NCI-H1092 treated with DMSO at 0.1 percent for 48 hours (cell line): ENCODE data around the gene C1orf116.
A peak's percentile ranks its signal among the peaks of the same experiment; 100 is the strongest.

Source experiments
- DNase-seq: peaks from one replicate; lab custom pipeline; 2025; lab: John Stamatoyannopoulos, UW

The C1orf116 gene

DNA sequence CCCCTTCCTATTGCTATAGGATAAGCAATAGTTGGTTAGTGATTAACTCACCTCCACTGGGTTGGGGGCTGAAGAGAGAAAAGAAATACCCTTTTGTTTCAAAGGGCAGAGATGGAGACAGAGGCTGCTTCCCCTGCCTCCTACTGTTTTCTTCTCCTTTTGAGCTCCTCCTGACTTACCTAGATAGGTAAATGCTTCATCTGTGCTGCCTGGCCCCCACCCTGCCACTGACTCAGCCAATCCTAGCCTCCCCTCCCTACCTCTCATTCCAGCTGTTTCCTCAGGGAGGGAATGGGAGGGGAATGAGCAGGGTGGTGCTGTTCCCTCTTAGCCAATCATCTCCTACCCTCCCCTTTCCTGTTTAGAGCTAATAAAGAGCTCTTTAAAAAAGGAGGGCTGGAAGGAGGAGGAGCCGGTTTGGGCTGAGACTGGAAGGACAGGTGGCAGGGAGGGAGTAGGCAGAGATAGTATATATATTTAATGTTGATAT, at the start of gene C1orf116:
Gene C1orf116, minus strand, starts transcription at position 229 of the 490 bp plus-strand sequence. CDS start 5,158 bp downstream, outside the sequence.
- no peak for DNase-seq

DNA sequence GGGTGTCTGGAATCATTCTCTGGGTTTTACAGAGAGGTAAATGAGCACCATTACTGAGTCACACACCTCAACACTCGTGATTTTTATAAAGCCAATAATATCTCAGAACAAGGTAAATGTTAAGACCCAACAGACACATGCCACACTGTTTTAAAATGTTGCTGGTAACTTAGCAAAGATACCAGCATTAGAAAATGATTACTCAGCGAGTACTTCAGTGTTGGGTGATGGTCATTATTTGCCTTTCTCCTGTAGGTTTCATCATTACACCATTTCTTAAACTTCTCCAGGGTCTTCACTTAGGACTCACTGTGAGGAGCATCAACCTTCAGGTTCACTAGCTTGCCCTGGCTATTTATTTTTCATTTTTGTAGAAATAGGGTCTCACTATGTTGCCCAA, 49.2 kb upstream of the C1orf116 start:
- DNase-seq, result no peak

DNA sequence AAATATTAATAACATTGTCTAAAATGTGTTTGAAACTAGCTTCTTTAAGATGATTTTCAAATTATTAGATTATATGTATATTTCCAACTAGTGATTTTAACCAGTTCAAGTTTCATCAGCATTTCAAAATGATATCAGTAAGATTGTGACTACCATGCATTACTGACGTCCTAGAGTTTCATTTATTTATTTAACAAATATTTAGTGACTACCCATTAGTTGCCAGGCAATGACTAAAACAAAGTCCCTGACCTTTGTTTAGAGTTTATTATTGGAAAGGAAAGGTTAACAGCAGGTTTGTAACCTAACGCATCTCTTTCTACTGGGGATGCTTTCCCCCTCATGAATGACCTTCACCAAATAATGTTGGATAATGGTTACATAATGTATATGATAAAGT, 48.5 kb upstream of the C1orf116 start:
- DNase-seq, result no peak

DNA sequence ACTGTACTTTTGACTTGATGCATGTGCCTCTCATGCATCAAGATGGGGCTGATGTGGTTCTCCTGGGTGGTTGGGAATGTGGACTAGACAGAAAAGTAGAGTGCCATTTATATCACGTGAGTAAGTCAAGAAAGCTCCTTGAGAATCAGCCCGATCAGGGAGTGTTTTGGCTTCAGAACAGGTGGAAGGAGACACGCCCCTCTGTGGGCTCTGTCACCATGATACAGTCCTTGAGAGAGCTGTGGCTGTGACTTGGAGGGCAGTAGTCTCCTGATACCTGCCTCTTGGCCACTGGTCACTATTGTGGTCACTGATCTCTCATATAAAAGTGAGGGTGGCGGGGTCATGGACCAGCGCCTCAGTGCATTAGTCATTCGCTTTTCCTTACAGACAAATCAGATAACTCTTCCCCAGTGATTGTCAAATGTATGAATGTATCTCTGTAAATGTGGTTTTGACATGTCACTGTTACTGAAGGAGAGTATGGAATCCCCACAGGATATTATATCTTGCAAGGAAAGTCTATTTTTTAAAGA, 47.2 kb upstream of the C1orf116 start:
- no peak for DNase-seq

DNA sequence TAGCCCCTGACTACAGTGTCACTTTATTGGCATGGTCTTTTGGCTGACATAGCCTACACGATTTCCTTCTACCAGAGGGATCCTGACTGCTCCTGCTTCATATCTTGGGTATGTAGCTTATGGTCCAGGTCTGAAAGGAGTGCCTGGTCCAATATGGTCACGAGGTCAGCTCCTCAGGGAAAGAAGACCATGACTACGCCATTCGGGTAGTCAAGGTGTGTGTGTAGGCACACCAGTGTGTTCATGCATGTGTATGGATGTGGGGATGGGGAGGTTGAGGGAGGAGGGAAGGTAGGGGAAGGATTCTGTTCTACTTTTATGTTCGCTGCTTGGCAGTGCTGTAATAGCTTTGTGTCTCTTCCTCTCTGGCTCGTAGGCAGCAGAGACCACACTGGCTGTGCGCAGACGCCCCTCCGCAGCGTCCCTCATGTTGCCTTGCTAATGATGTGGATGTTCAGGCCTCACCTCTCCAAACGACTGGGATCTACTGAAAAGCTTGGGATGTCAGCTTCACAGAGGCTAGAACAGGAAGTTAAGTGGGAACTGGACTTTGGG, 46.1 kb upstream of the C1orf116 start:
- no peak for DNase-seq

DNA sequence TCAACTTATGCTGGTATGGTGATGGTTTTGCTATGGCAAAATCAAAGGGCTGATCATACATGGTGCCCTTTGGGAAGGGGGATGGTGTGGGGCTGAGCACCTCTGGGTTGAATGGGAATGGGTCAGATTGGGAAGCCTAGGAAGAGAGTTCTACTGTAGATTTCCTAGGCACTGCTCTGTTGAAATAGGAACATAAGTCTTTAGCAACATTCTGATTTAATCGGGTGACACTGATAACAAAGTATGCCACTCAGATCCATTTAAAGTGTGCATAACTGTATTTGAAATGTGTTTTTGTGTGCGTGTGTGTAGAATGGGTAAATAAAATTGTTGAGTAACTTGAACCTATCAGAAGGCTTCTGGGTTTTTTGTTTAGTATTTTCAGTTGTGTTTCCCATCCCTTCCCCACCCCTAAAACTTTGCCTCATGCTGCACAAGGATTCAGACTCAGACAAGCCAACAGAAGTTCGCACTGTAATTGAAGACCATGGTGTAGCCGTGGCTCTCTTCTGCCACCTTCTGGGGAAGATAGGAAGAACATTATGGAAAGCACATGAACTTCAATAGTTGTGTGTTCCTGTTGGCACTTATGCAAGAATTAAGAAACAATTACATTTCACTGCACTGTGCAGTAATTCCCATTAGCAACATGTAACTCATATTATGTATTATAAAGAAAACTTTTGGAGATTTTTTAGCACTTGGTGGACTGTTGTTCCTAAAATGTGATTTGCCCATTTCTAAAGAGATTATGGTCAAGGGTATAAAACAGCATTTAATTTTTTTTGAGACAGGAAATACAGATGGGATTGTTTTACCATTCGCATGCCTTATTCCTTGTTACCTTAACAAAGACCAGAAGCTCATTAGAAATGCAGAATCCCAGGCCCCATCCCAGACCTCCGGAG, 45.2 kb upstream of the C1orf116 start:
- DNase-seq, result peak; percentile 77

DNA sequence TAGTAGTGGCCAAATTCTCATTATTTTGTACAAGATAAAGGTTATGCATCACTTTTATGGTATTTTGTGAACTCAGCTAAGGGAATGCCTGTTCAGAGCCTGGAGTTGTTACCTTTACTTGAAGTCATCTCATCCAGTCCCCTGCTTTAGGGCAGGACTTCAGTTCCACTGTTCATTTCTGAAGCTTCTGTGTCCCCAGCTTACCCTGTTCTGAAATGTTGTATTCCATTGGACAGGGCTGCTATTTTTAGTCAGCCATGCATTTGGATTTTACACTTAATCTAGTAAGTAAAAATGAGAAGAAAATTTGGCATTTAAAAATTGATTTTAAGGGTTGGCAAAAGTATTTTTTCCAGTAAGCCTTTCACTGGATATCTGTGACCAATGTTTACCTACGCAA, 44.5 kb upstream of the C1orf116 start:
- DNase-seq, result no peak

DNA sequence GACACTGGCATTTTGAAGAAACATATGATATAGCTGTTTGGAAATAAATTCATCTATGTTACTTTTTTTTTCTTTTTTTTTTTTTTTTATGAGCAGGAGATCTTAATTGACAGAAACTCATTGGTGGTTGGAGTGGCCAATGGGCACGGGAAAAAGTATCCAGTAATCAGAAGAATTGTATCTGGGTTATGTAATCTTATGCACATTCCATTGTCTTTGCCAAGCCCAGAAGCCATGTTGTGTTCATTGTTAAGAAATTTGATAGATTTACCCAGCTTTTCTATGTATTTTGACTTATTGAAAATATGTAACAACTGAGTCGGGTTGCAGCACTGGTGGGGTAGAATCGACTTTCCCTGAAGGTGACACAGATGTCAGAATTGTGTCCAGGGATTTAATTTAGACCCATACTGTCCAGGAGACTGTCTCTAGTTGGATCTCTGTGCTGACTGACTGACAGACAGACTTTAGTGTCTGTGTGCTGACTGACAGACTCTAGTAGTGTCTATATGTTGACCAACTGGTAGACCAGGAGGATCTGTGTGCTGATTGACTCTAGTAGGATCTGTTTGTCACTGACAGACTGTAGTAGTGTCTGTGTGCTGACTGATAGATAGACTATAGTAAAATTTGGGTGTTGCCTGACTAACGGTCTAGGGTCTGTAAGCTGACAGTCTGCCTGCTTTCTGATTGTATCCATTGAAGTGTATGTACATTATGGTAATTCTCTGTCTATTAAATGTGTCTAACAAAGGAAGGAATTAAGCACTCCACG, 43.8 kb upstream of the C1orf116 start:
- DNase-seq, result no peak

DNA sequence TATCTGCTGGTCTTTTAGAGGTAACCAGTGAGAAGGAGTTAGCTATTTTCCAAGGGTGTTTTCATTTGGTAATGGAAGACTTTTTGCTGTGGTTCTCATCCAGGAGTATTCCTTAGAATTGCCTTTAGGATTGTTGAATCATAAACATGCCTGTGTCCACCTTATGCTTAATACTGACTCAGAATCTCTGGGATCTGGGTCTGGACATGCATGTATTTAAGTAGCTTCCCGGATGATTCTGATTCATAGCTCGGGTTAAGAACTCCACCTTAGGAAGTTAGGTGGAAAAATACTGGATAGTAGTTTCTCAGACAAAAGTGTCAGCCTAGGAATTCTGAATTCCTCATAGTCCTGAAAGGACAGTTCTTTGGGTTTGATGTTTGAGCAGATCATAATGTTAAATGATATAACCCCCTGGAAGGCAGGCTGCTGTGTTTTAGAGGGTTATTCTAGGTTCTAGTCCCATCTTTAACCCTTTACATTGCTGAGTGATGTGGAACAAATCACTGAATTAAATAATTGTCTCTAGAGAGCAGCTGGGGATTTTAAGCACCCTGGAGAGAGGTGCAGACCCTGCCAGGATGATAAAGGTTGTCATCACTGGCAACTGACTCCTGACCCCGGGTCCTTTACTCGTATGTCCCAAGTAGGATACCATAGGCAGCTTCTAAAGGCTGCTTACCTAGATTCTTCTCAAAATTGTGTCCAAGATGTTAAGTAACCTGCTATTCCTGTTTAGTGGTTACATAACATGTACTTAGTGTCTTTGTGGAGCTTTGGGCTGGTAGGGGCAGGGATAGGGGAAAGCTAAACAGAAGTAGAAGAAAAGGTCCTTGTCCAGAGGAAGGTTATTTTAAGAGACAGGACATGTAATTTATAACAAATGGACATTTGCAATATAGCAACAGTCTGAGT, 41.6 kb upstream of the C1orf116 start:
- DNase-seq, result no peak

DNA sequence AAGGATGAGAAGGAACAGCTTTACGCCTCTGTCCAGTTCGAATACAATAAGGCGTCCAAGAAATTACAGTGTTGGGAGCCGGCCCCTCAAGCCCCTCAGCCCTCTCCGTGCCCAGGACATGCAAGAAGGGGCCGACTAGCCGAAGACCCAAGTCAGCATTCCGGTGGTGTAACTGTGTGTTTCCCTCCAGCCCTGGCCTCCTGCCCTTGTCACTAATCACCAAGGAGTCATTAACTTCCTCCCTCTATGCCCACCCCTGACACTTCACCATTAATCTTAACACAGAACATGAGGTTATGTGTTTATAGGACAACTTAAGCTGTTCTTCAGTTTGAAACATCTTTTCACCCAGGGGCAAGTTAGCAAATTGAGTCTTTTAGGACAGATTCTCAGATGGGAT, 39.7 kb upstream of the C1orf116 start:
- DNase-seq, result no peak

DNA sequence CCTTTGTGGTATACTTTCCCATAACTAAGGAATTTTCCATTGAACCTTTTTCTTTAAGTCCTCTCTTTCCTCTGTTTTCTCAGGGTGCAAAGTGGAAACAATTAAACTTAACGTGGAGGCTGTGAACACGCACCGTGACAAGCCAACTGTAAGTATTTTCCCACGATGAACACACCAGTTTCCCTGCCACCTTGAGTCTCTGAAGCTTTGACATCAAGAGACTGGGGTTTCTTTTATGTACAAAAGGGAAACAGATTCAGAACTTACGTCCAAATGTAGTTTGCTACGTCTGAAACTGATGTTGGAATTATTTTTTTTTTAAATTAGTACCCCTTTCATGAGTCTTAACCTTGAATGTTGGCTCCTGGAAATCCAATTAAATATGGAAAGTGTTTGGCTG, 38.9 kb upstream of the C1orf116 start:
- no peak for DNase-seq

DNA sequence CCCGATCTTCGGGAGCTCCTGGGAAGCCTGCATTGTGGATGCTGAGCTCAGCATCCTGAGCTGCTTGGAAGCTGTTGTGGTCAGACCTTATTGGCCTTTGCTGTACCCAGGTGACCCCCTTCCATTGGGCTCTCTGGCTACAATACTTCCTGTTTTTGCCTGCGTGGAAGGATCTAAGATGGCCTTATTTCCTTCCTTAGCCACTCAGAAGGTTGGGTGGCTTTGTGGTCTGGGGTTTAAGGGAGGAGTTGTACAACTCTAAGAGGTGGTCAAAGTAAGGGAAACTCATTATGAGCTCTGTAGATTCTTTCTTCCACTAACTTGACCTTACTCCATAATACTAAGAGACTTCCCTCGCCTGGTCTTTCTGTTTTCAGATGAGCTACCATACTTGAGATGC, 38.3 kb upstream of the C1orf116 start:
- no peak for DNase-seq

DNA sequence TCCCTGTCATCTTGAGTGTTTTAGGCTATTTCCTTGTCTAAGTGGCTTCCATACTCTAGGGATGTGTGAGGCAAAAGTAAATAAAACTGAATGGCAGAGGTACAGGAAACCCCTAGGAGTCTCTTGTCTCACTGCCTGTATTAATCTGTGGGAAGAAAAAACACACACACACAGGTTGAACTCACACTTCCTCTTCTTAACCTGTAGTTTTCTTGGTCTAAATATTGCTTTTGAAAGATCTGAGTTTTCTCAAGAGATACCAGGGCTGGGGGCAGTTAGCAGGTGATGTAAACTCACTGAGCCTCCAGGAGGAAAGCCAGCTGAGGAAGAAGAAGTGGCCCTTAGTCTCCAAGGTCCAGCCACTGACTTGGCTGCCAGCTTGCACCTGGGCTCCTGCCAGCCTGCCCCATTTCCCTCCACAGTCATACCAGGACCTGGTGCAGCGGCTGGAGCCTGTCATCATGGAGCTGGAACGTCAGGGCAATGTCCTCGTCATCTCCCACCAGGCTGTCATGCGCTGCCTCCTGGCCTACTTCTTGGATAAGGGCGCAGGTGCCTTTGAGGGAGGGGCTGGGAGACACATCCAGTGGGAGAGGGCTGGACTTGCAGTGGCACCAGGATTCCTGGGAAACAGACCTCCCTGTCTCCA, 37.4 kb upstream of the C1orf116 start:
- no peak for DNase-seq

DNA sequence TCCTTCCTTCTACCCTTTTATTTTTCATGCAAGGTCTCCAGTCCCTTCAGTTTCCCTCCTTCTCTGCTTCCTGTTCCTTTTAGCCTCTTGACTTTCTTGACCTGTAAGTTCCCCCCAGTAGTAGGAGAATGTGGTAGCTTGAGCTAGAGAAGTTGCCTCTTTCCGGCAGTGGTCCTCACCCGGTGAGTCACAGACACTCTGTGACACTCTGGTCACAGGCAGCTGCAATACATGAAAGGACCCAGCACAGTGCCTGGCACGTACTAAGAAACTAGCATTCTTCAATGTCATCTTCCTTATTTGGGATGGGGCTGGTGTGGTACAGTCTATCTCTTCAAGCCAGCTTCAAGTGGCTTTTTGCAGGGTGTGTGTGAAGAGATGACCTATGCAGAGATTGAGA, 36.5 kb upstream of the C1orf116 start:
- DNase-seq, result no peak

DNA sequence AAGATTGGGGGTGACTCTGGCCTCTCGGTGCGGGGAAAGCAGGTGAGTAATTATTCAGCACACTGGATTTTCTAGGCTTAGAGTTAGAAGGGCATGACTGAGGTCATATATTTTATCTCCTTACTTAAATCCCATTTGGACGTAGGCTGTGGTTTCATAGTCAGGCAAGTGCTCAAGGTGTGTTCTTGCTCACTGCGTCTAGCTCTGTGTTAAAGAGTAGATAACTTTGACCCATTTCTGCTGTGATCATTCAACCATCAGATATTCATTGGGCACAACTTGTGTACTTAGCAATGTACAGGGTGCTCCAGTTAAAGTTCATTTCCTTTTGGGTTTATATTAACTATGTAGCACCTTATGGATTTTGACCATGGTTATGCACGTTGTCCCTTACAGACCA, 35.1 kb upstream of the C1orf116 start:
- no peak for DNase-seq

DNA sequence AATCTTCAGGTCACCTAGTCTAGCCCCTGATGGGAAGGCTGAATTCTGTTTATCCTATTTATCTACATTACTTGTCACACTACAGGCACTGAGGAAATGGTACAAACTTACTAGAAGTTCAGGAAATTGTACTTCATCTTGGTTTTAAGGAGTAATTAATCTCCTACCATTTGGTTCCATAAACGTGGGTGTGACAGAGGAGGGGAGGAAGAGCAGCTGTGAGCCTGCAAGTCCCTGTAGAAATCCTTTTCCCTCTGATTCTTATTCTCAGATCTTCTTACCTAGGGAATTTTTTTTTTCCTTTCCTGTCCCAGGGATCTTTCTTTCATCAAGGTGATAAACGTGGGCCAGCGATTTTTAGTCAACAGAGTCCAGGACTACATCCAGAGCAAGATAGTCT, 34.6 kb upstream of the C1orf116 start:
- DNase-seq, result no peak

DNA sequence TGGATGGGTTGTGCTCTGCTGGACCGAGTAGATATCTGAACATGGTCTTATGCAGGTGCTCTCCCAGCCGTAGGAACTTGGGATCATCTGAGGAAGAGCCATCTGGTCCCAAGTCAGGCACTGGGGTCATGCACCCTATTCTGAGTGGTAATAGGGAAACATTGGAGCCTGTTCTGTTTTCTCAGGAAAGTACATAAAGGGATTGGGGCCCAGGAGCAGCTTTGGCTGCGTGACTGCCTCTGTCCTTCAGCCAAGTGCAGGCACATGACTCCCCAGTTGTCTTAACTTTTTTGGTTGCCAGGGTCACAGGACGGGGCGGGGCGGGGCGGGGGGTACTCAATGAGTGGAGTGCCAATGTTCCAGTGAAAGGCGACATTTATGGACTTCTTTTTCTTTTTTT, 32.0 kb upstream of the C1orf116 start:
- no peak for DNase-seq

DNA sequence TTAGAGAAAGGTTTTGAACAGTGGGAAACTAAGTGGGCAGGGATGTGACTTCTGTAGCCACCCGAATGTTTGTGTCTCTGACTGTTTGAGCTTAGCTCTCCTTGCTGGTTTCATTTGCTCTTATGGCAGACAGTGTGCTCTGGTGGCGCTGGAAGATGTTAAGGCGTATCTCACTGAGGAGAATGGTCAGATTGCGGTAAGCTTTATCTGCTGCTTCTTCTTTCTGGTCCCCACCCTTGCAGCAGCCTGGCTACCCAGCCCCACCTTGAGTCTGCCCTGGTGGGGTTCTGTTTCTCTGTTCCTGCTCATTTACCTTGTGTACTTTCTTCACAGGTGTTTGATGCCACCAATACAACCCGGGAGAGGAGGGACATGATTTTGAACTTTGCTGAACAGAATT, 30.5 kb upstream of the C1orf116 start:
- no peak for DNase-seq

DNA sequence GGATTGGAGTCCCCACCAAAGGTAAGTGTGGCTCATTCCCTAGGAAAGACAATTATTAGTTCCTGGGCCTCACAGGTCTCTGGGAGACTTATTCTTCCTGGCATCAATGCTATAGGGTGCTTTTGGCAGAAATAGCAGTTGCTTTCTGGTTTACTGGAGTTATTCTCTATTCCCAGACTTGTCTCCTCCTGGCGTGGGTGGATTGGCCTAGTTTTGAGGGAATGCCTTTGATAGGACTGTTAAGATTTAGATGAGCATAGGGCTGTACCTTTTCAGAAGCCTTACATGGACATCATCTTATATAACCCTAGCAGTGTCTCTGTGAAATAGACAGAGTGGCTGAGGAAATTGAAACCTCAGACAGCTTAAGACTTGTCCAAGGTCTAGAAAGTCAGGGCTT, 29.5 kb upstream of the C1orf116 start:
- no peak for DNase-seq

DNA sequence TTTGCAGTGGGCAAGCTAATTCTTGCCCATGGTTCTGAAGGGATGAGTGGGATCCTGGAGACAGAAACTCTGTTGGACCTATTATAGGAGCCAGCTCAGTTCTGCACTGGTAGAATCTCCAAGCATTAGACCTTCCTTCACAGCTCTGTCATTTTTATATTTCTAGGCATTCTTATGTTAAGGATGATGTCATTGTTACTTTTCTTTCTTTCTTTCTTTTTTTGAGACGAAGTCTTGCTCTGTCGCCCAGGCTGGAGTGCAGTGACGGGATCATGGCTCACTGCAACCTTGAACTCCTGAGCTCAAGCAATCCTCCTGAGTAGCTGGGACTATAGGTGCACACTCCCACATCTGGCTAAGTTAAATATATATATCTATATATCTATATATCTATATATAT, 28.0 kb upstream of the C1orf116 start:
- DNase-seq, result no peak

DNA sequence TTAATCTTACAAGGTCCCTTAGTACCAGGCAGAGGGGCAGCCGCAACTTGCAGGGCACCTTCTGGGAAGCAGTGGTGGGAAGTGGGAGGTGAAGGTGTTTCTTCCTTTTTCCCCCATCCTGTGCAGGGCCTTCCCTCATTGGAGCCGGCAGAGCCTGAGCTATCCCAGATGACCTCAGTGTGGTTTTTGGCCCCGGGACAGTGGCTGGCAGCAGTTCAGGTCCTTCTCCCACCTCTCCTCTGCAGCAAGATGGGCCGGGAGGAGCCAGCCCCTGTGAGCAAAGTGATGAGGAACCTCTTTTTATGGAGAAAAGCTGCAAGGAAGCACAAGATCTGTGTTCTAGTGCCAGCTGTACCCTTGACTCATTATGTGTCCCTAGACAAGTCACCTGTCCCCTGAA, 27.3 kb upstream of the C1orf116 start:
- no peak for DNase-seq
